ENCODE measurements around the gene ABHD12.

ABHD12 gene

GRCh38 chr20:25317351-25318075 lies 73.1 kb downstream of the ABHD12 start:
- DNase-seq (ENCODE audit: low read depth in 1 of 2, low spot score in 1 of 2) = no peak
- no peak overlapping the region for H3K4me3 ChIP-seq (replicated peaks; ENCODE audit: insufficient read depth, low read length)
- H3K27ac ChIP-seq (replicated peaks) = peak overlapping the region; percentile 89
- TF ChIP-seq POLR2AphosphoS5 (IDR thresholded peaks at IDR 0.05; ENCODE audit: low read depth) (no peak), CTCF (IDR thresholded peaks at IDR 0.05; ENCODE audit: insufficient read depth, low read length) (no peak), GABPA (IDR thresholded peaks at IDR 0.05; ENCODE audit: low read depth) (no peak), REST (IDR thresholded peaks at IDR 0.05; ENCODE audit: insufficient replicate concordance, low read depth) (no peak), SPI1 (IDR thresholded peaks at IDR 0.05; ENCODE audit: borderline replicate concordance, low read depth) (no peak)
- H3K27me3 ChIP-seq (ENCODE audit: insufficient read depth, poor library complexity, severe bottlenecking) = no peaks in the 10 kb centered on the region

DNA sequence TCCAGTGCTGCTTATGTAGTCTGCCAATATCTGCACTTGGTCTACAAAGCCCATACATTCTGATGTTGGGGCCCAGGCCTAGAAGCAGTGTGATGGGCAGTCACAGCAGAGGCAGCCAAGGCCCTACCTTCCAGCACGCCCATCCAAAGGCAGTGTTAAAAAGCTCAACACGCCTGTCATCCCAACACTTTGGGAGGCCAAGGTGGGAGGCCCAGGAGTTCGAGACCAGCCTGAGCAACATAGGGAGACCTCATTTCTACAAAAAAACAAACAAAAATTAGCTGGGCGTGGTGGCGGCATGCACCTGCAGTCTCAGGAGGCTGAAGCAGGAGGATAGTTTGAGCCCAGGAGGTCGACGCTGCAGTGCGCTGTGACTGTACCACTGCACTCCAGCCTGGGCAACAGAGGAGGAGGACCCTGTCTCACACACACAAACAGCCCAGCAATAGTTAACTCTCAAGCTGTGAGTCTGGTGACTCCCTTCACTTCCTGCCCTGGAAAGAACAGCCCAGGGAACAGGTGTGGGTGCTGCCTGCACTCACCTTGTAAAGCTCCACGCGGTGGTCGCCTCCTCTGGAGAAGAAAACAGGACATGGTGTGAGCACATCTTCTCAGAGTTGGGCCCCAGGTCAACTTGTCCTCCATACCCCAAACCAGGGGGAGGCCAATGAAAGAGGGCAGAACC lies 74.0 kb downstream of the ABHD12 start:
- no peak overlapping the region for H3K27ac ChIP-seq (replicated peaks)
- TF ChIP-seq CTCF (IDR thresholded peaks at IDR 0.05; ENCODE audit: insufficient read depth, low read length) (no peak), SPI1 (IDR thresholded peaks at IDR 0.05; ENCODE audit: borderline replicate concordance, low read depth) (no peak), GABPA (IDR thresholded peaks at IDR 0.05; ENCODE audit: low read depth) (no peak), REST (IDR thresholded peaks at IDR 0.05; ENCODE audit: insufficient replicate concordance, low read depth) (no peak), POLR2AphosphoS5 (IDR thresholded peaks at IDR 0.05; ENCODE audit: low read depth) (no peak)
- H3K27me3 ChIP-seq (ENCODE audit: insufficient read depth, poor library complexity, severe bottlenecking) = no peaks in the 10 kb centered on the region
- H3K4me3 ChIP-seq (replicated peaks; ENCODE audit: insufficient read depth, low read length) = no peak overlapping the region
- no peak for DNase-seq (ENCODE audit: low read depth in 1 of 2, low spot score in 1 of 2)

- H3K27me3 ChIP-seq (ENCODE audit: insufficient read depth, poor library complexity, severe bottlenecking) = no peaks in the 10 kb centered on the region
- DNase-seq (ENCODE audit: low read depth in 1 of 2, low spot score in 1 of 2) = peak in 1 of 2 experiments; percentile 59
- no peak overlapping the region for H3K27ac ChIP-seq (replicated peaks)
- TF ChIP-seq SPI1 (IDR thresholded peaks at IDR 0.05; ENCODE audit: borderline replicate concordance, low read depth) (no peak), REST (IDR thresholded peaks at IDR 0.05; ENCODE audit: insufficient replicate concordance, low read depth) (no peak), CTCF (IDR thresholded peaks at IDR 0.05; ENCODE audit: insufficient read depth, low read length) (no peak), GABPA (IDR thresholded peaks at IDR 0.05; ENCODE audit: low read depth) (no peak)
- H3K4me3 ChIP-seq (replicated peaks; ENCODE audit: insufficient read depth, low read length) = no peak overlapping the region
Observed at GRCh38 chr20:25315418-25316210, 75.0 kb downstream of the ABHD12 start.
